HEK293T (cell line): ENCODE results near the gene SHISAL1.

Experiments
- ELF4 ChIP-seq: fragments of 450-650 bp; IDR thresholded peaks from 2 replicates; pipeline ENCODE4 v1.6.1; 2017; ENCODE audit warnings: antibody characterized with exemption
- FOXA1 ChIP-seq: fragments of 450-650 bp; IDR thresholded peaks from 2 replicates; pipeline ENCODE4 v1.6.1; 2016; ENCODE audit warnings: mild to moderate bottlenecking
- SP1 ChIP-seq: fragments of 450-650 bp; IDR thresholded peaks from 2 replicates; pipeline ENCODE4 v1.6.1; 2017
- ZNF384 ChIP-seq: fragments of 450-650 bp; IDR thresholded peaks from 2 replicates; pipeline ENCODE4 v1.6.1; 2016

DNA sequence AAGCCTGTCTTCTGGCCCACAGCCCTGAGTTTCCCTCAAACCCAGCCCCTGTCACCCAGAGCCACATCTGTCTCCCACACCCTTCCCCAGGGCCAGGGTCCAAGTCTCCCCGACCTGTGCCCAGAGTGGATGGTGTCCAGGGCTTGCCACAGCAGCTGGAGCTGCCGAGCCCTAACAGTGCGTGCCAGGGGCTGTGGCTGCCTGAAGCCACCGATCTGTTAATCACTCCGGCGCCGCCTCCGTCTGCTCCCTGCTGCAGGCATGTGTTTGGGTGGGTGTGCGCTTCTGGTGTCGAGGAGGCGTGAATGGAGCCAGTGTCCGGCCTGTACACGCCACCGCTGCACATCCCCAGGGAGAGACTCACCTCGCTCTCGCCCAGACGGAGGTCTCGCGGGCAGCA lies 26.1 kb downstream of the SHISAL1 start:
- TF ChIP-seq ZNF384 (no peak), FOXA1 (no peak), ELF4 (no peak), SP1 (no peak)
